IPS-18a (cell line): ENCODE results near the gene ASXL2.

Source experiments
- H3K27ac ChIP-seq: one replicate; pipeline ENCODE4 v1.5.1; 2013; ENCODE audit warnings: low read length
- H3K27me3 ChIP-seq: one replicate; pipeline ENCODE4 v1.6.1; 2013; ENCODE audit warnings: mild to moderate bottlenecking, low read length; ENCODE audit not compliant: control insufficient read depth, insufficient read depth
- H3K36me3 ChIP-seq: one replicate; pipeline ENCODE4 v1.6.1; 2013; ENCODE audit warnings: low read depth, low read length; ENCODE audit not compliant: control insufficient read depth
- H3K4me1 ChIP-seq: one replicate; pipeline ENCODE4 v1.6.1; 2013; ENCODE audit warnings: low read depth, low read length; ENCODE audit not compliant: control insufficient read depth
- H3K4me3 ChIP-seq: one replicate; pipeline ENCODE4 v1.5.1; 2013; ENCODE audit warnings: low read length
- H3K9ac ChIP-seq: one replicate; pipeline ENCODE4 v1.6.1; 2013; ENCODE audit warnings: mild to moderate bottlenecking, low read length, moderate library complexity
- H3K9me3 ChIP-seq: one replicate; pipeline ENCODE4 v1.6.1; 2013; ENCODE audit warnings: low read depth, low read length; ENCODE audit not compliant: control insufficient read depth

The ASXL2 gene

DNA sequence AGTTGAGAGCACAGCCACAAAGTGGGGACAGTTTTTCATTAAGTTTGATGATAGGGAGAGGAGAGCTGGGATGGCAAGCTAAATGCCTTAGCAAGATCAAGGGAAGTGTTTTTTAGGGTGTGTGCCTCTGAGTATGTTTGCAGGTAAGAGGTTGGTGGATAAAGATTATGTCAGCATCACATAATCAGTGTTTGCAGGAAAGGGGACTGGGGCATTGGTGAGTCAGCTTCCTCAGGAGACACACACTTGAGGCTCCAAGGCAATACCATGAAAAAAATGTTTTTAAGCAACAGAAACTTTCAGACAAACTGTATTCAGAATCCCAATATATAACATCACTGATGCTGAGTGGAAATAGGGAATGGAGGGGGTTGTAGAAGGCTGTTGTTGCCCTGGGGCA, 179.5 kb downstream of the ASXL2 start:
- H3K4me3 ChIP-seq = no peak overlapping the region
- H3K4me1 ChIP-seq = peaks cover 5% of the 10 kb centered on the region
- no peak overlapping the region for H3K27ac ChIP-seq
- H3K36me3 ChIP-seq = no peaks in the 10 kb centered on the region
- peaks cover 21% of the 10 kb centered on the region for H3K27me3 ChIP-seq
- H3K9me3 ChIP-seq = no peaks in the 10 kb centered on the region
- H3K9ac ChIP-seq = no peak overlapping the region

DNA sequence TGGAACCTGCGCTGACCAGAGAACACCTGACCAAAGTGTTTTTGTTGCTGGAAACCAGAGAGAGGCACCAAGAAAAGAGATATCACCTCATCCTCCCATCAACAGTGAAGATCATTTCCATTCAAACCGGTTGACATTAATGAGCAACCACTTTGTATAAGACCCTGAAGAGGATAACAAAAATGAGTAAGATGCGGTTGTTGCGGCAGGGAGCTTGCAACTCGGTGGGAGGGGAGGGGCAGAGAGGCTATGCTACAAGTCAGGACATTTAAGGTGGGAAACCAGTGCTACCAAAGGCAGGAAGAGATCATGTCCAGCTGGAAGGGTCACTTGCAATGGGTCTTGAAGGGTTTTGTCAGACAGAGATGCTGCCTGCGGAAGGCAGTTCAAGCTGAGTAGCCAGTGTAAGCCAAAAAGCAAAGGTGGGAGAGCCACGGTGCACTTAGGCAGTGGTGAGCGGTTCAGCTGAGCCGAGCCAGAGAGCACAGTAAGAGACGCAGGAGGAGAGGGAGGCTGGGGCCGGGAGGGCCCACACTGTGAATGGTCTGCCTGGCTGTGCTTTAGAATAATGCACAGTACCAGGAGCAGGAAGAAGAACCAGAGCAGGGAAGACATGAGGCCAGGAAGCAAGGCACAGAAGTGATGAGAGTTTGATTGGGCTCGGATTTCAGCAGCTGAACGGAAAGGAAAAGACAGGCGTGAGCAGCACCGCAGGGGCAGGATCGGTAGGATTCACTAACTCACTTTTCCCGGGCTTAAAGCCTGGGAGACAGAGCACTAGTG, 180.5 kb downstream of the ASXL2 start:
- H3K4me1 ChIP-seq = peaks cover 5% of the 10 kb centered on the region
- no peak overlapping the region for H3K4me3 ChIP-seq
- H3K27ac ChIP-seq = no peak overlapping the region
- peaks cover 21% of the 10 kb centered on the region for H3K27me3 ChIP-seq
- no peaks in the 10 kb centered on the region for H3K36me3 ChIP-seq
- H3K9ac ChIP-seq = no peak overlapping the region
- no peaks in the 10 kb centered on the region for H3K9me3 ChIP-seq

DNA sequence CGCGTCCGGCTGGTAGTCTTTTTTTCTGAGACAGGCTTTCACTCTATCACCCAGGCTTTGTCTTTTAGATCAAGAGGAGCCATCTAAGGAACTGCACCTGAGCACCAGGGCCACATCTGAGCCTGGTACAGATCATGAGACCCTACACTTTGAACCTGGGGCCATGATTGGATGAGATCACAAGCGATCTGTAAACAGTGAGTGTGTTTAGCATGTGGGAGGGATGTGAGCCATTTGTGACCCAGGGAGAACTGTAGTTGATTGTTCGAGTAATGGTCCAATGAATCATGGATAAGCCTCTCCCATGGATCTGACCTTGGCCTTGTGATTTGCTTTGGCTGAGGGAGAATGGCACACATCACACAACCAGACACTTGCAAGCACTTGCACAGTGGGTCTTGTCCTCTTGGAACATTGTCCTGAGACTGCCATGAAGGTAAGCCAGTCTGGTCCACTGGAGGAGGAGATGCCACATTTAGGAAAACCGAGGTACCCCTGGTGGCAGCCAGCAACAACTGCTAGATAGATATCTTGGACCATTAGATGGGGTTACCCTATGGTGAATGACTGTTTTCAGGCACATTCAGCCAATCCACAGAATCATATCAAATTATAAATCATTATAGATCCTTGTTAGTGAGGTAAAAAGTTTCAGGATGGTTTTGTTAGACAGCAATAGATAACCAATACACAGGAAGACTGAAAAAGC, 185.4 kb downstream of the ASXL2 start:
- Histone ChIP-seq H3K9me3 (no peaks in the 10 kb centered on the region), H3K27ac (no peak overlapping the region), H3K4me1 (no peaks in the 10 kb centered on the region), H3K4me3 (no peak overlapping the region), H3K27me3 (peaks cover 6% of the 10 kb centered on the region), H3K9ac (no peak overlapping the region), H3K36me3 (no peaks in the 10 kb centered on the region)

DNA sequence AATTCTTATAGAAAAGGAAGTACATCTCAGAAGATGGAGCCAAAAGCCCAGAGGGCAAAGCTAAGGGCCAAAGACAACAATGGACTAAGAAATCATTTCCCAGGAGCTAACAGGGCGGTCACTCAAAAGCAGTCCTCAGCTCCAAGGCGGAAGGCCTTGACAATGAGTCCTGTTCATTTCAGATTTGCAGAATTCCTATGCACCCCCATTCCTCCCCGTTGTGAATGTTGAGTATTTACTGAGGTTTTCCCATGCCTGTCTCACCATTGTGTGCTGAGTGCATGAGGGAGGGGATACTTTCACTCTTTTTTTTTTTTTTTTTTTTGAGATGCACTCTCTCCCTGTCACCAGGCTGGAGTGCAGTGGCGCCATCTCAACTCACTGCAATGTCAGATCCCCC, 186.1 kb downstream of the ASXL2 start:
- Histone ChIP-seq H3K4me3 (no peak overlapping the region), H3K27ac (no peak overlapping the region), H3K9ac (no peak overlapping the region), H3K9me3 (no peaks in the 10 kb centered on the region), H3K4me1 (no peaks in the 10 kb centered on the region), H3K36me3 (no peaks in the 10 kb centered on the region), H3K27me3 (no peaks in the 10 kb centered on the region)

DNA sequence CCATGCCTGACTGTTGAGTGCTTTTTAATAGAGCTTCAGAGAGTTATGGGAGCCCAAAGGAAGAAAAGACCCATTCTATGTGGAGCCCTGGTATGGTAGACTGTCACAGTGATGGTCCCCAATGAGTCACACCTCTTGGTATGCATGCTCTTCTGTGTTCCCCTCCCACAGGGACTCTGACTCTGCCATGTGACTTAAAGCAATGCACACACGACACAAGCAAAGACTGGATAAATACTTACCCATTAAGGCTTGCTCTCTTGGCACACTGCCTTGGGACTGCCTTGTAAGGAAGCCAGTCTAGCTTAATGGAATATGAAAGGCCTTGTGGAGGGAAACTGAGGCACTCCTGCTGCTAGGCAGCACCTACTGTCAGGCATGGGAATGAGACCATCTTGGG, 188.2 kb downstream of the ASXL2 start:
- H3K36me3 ChIP-seq = no peaks in the 10 kb centered on the region
- H3K4me1 ChIP-seq = no peaks in the 10 kb centered on the region
- H3K4me3 ChIP-seq = no peak overlapping the region
- no peaks in the 10 kb centered on the region for H3K9me3 ChIP-seq
- H3K27ac ChIP-seq = no peak overlapping the region
- H3K27me3 ChIP-seq = no peaks in the 10 kb centered on the region
- H3K9ac ChIP-seq = no peak overlapping the region

DNA sequence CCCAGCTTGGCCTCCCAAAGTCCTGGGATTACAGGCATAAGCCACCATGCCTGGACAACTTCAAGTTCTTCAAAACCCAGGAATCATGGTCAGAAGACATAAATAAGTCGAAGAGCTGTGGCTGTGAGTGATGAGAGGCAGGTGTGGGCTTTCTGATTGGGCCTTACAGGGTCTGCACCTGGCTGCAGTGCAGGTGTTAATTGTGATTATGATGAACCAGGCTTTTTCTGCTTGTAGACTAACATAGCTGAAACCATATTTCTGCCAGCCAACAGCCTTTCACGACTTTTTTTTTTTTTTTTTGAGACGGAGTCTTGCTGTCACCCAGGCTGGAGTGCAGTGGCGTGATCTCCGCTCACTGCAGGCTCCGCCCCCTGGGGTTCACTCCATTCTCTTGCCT, 190.1 kb downstream of the ASXL2 start:
- H3K9me3 ChIP-seq = no peaks in the 10 kb centered on the region
- H3K4me1 ChIP-seq = no peaks in the 10 kb centered on the region
- H3K36me3 ChIP-seq = no peaks in the 10 kb centered on the region
- H3K4me3 ChIP-seq = no peak overlapping the region
- no peaks in the 10 kb centered on the region for H3K27me3 ChIP-seq
- H3K27ac ChIP-seq = no peak overlapping the region
- no peak overlapping the region for H3K9ac ChIP-seq

DNA sequence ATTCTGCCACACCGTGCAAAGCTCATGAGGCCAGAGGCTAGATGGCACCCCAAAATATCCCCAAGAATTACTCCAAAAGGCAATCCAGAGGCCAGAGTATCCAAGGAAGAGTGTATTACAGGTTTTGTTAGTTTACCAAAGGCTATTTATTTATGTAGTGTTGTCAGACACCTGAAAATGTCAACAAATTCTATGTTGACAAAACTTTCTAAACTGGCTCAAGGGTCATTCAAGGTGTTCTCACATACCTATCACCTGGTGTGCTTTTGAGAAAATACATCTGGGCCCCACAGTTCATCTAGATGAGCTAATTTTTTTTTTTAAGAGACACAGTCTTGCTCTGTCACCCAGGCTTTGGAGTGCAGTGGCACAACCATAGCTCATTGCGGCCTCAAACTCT, 192.5 kb downstream of the ASXL2 start:
- Histone ChIP-seq H3K9me3 (no peaks in the 10 kb centered on the region), H3K36me3 (no peaks in the 10 kb centered on the region), H3K4me3 (no peak overlapping the region), H3K27ac (no peak overlapping the region), H3K27me3 (no peaks in the 10 kb centered on the region), H3K4me1 (no peaks in the 10 kb centered on the region), H3K9ac (no peak overlapping the region)

DNA sequence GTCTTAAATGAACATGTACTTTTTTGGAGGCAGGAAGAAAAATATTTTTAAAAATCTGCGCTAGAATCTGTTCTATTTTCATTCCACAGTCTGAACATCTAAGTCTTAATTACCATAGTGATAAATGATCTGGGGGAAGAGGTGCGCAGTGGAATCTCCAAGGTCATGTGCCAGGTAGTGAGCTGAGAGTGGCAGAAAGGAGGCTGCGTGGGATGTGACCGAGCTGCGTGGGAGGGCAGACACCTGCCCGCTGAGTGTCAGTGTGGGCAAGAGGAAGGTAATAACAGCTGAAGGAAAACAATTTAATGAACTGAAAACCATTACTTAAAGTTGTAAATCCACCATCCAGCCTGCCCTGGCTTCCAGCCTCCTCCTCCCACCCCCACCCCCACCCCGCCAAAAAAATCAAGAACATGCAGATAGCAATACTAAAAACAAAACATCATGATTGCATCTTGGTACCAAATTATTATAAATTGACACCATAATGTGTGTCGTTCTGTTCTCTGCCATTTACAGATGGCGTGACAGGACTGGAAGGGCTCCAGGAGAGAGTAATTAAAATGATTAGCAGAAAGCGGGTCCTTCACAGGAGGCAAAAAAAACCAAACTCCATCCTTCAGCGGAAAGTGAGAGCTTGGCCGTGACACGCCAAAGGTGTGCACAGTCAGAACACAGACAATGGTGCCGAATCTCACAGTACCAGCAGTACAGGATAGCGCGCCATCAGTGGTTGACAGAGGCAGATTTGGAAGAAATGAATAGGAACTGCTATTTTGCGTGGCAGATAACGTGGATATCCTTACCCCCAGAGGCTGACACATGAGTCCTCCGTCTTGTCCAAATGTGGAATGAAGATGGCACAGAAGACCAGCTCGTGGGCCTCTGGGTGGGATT, 193.5 kb downstream of the ASXL2 start:
- no peak overlapping the region for H3K4me3 ChIP-seq
- H3K27ac ChIP-seq = no peak overlapping the region
- no peak overlapping the region for H3K9ac ChIP-seq
- no peaks in the 10 kb centered on the region for H3K9me3 ChIP-seq
- H3K4me1 ChIP-seq = no peaks in the 10 kb centered on the region
- no peaks in the 10 kb centered on the region for H3K27me3 ChIP-seq
- no peaks in the 10 kb centered on the region for H3K36me3 ChIP-seq
